Thoracic aorta (tissue), 2 donors: ENCODE measurements around the gene ZFAND6. TPM values are rescaled to one million over a fixed set of nuclear protein-coding genes. Genes with fewer than 3 reads are reported as not detected.
"Not testable (repeated sequence)": the region's sequence is repeated elsewhere in the genome, so short reads cannot be mapped to it uniquely, and the experiment has no call there.

Source experiments
- ATAC-seq: fragments of 150-250 bp; one replicate; pipeline ENCODE4 v1.8.0; 2017; ENCODE audit warnings: low read depth; ENCODE audit not compliant: insufficient number of reproducible peaks, low FRiP score
- DNase-seq: peaks from one replicate; pipeline ENCODE4 v3.0.0-alpha.2; 2020; ENCODE audit warnings: low spot score
- H3K27ac ChIP-seq, 2 donors: fragments of 200-600 bp; sonication (generic); 1 replicate in 1 of 2; 2 replicates in 1 of 2; pipeline ENCODE4 v1.5.1; 2016; ENCODE audit warnings: mild to moderate bottlenecking in 2 of 2, moderate library complexity in 2 of 2
- H3K27me3 ChIP-seq: fragments of 200-600 bp; sonication (generic); replicated peaks from 2 replicates; pipeline ENCODE4 v1.6.0; 2016; ENCODE audit warnings: mild to moderate bottlenecking; ENCODE audit not compliant: insufficient read depth
- H3K36me3 ChIP-seq: fragments of 200-600 bp; sonication (generic); one replicate; pipeline ENCODE4 v1.5.1; 2016
- H3K4me1 ChIP-seq, 2 donors: fragments of 200-600 bp; sonication (generic); 1 replicate in 1 of 2; 2 replicates in 1 of 2; pipeline versions ENCODE4 v1.5.1 to v1.6.0; 2016; ENCODE audit warnings: low read depth in 2 of 2, mild to moderate bottlenecking in 1 of 2; ENCODE audit not compliant: control insufficient read depth in 1 of 2
- H3K4me3 ChIP-seq: fragments of 200-600 bp; sonication (generic); 2 replicates; pipeline ENCODE4 v1.5.1; 2016; ENCODE audit warnings: mild to moderate bottlenecking
- H3K9me3 ChIP-seq: fragments of 200-600 bp; sonication (generic); 2 replicates; pipeline ENCODE4 v1.5.1; 2016
- CTCF ChIP-seq: fragments of 200-600 bp; sonication (generic); IDR thresholded peaks from one replicate; pipeline ENCODE4 v1.5.1; 2019; ENCODE audit warnings: antibody characterized with exemption
- total RNA-seq, 2 donors: library from RNA; depleted of rRNA; stranded (reverse); fragments of >200 nt; gene quantifications; one replicate each; pipeline versions ENCODE4 v1.1.0 to v1.2.3, GENCODE V29; 2016

The ZFAND6 gene
- total RNA-seq, 2 donors from 2014 or later = 43.5 to 80.0 TPM

- peaks cover 5 to 9% of the 10 kb centered on the region in 2 donors for H3K4me1 ChIP-seq
- no peak overlapping the region for H3K27ac ChIP-seq
- no peak for TF ChIP-seq CTCF
- no peaks in the 10 kb centered on the region for H3K27me3 ChIP-seq
- no peaks in the 10 kb centered on the region for H3K36me3 ChIP-seq
- H3K4me3 ChIP-seq = no peak overlapping the region
- no peaks in the 10 kb centered on the region for H3K9me3 ChIP-seq
- DNase-seq (no peak), ATAC-seq (no peak)
These were observed 39.8 kb downstream of the ZFAND6 start for GRCh38 chr15:80099241-80099640.

DNA sequence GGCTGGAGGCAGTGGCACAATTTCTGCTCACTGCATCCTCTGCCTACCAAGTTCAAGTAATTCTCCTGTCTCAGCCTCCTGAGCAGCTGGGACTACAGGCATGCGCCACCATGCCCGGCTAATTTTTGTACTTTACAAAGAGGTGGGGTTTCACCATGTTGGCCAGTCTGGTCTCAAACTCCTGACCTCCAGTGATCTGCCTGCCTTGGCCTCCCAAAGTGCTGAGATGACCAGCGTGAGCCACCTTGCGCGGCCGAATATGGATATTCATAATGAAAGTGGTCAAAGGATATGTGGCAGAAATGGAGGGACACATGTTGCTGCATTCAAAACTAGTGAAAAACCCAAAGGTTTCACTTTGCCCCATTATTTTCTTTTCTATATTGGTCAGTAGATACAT is 40.2 kb downstream of the ZFAND6 start:
- H3K36me3 ChIP-seq, ATAC-seq, H3K4me3 ChIP-seq, H3K27me3 ChIP-seq, H3K4me1 ChIP-seq, DNase-seq, H3K9me3 ChIP-seq, H3K27ac ChIP-seq: not testable (repeated sequence)

DNA sequence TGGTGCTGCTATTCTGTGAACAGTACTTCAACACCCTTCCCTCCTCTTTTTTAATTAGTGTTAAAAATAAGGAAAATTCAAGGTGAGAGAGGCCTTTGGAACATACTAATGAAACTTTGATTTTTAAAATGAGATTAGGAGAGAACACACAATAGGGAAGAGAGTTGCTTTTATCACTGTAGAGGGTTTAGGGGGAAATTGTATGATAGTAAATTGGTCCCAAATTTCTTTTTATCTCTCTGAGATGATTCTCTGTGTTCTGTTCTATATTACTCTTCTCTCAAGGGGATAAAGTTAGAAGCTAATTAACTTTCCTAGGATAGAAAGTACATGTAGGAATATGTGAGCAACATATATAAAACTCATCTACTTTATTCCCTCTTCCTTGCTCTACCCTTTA is 40.8 kb downstream of the ZFAND6 start:
- Histone ChIP-seq H3K36me3 (no peaks in the 10 kb centered on the region), H3K4me3 (no peak overlapping the region), H3K27me3 (no peaks in the 10 kb centered on the region), H3K27ac (no peak overlapping the region), H3K9me3 (no peaks in the 10 kb centered on the region), H3K4me1 (peaks cover 5 to 6% of the 10 kb centered on the region in 2 donors)
- ATAC-seq (no peak), DNase-seq (no peak)
- TF ChIP-seq CTCF = no peak

- ATAC-seq (no peak), DNase-seq (no peak)
- no peak overlapping the region for H3K27ac ChIP-seq
- no peaks in the 10 kb centered on the region for H3K36me3 ChIP-seq
- H3K27me3 ChIP-seq = no peaks in the 10 kb centered on the region
- H3K4me1 ChIP-seq = peaks cover 0 to 9% of the 10 kb centered on the region in 2 donors
- H3K4me3 ChIP-seq = no peak overlapping the region
- TF ChIP-seq CTCF = no peak
- H3K9me3 ChIP-seq = no peaks in the 10 kb centered on the region
These were observed 45.7 kb downstream of the ZFAND6 start for GRCh38 chr15:80105193-80105592.

- H3K27me3 ChIP-seq = no peaks in the 10 kb centered on the region
- no peak overlapping the region for H3K4me3 ChIP-seq
- H3K27ac ChIP-seq = no peak overlapping the region
- no peaks in the 10 kb centered on the region for H3K9me3 ChIP-seq
- H3K36me3 ChIP-seq = no peaks in the 10 kb centered on the region
- peaks cover 0 to 9% of the 10 kb centered on the region in 2 donors for H3K4me1 ChIP-seq
- DNase-seq = no peak
- no peak for TF ChIP-seq CTCF
- ATAC-seq = no peak
These were observed 46.1 kb downstream of the ZFAND6 start for GRCh38 chr15:80105595-80105994.

GRCh38 chr15:80106051-80106450 is 46.6 kb downstream of the ZFAND6 start:
- no peak for DNase-seq
- Histone ChIP-seq H3K27ac (no peak overlapping the region), H3K27me3 (no peaks in the 10 kb centered on the region), H3K9me3 (no peaks in the 10 kb centered on the region), H3K4me3 (no peak overlapping the region), H3K36me3 (no peaks in the 10 kb centered on the region), H3K4me1 (peaks cover 0 to 9% of the 10 kb centered on the region in 2 donors)
- ATAC-seq = no peak
- TF ChIP-seq CTCF = no peak
